ENCODE measurements around the gene EHD3. TPM values are rescaled to one million over a fixed set of nuclear protein-coding genes. Genes with fewer than 3 reads are reported as not detected.

EHD3 gene
- total and polyA plus RNA-seq, 2 of the 13 experiments (the other 11 are each of a cell fraction or from before 2014, with no cell fraction given): 0.20 to 0.69 TPM

GRCh38 chr2:31205186-31205585 lies 28.8 kb upstream of the EHD3 start (continued):
- TF ChIP-seq ZNF446 (CRISPR knock-in tag; IDR thresholded peaks at IDR 0.05) (no peak), ZBTB34 (CRISPR knock-in tag; IDR thresholded peaks at IDR 0.05) (no peak), ZNF510 (CRISPR knock-in tag; IDR thresholded peaks at IDR 0.05; ENCODE audit: low read depth) (no peak), KLF6 (CRISPR knock-in tag; IDR thresholded peaks at IDR 0.05) (no peak)

- in situ Hi-C loops (cut with HindIII; ENCODE audit: extremely low pct_ligation_motif_present, low pct_unique_long_range_greater_than_20kb) (no loop called here), intact Hi-C loops (cut with micrococcal nuclease; ENCODE audit: unreplicated experiment) (no loop called here)
- ATAC-seq: no peak
- Histone ChIP-seq H3K4me1 (ENCODE audit: insufficient read depth, low read length) (no peaks in the 10 kb centered on the region), H3K27me3 (ENCODE audit: control insufficient read depth in 1 of 2, insufficient read depth in 2 of 2, low read length in 2 of 2) (peaks cover 0 to 15% of the 10 kb centered on the region in 2 experiments; a peak in 2 of 5 replicates), H4K20me1 (ENCODE audit: insufficient read depth, low read length) (no peaks in the 10 kb centered on the region), H3K79me2 (ENCODE audit: insufficient read depth, low read length) (no peaks in the 10 kb centered on the region), H3K4me2 (ENCODE audit: low read depth, low read length) (no peak overlapping the region), H3K9me3 (ENCODE audit: low read length) (no peaks in the 10 kb centered on the region), H2AFZ (ENCODE audit: low read length) (no peak overlapping the region), H3K9ac (ENCODE audit: insufficient read depth, low read depth, low read length) (no peak overlapping the region), H3K27ac (ENCODE audit: extremely low read length, insufficient read depth, low read length) (no peak overlapping the region), H3K4me3 (replicated peaks in 1 of 3; ENCODE audit: insufficient read depth in 1 of 3, low read depth in 2 of 3, low read length in 3 of 3) (no peak overlapping the region), H3K36me3 (replicated peaks in 1 of 2; ENCODE audit: control insufficient read depth in 1 of 2, insufficient read depth in 2 of 2, low read length in 2 of 2) (no peaks in the 10 kb centered on the region)
- TF ChIP-seq ZNF430 (CRISPR knock-in tag; IDR thresholded peaks at IDR 0.05): no peak
- TF ChIP-seq JARID2 (CRISPR knock-in tag; IDR thresholded peaks at IDR 0.05; ENCODE audit: insufficient replicate concordance): no peak
- TF ChIP-seq, protein P1, sequence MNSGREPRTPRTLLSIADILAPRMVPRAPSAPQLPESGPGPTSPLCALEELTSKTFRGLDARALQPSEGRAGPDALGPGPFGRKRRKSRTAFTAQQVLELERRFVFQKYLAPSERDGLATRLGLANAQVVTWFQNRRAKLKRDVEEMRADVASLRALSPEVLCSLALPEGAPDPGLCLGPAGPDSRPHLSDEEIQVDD (CRISPR knock-in tag; IDR thresholded peaks at IDR 0.05; ENCODE audit: borderline replicate concordance): no peak
- no peak for TF ChIP-seq HNRNPK (IDR thresholded peaks at IDR 0.05; ENCODE audit: low read depth, low read length, poor library complexity, severe bottlenecking)
- no peak for TF ChIP-seq MED1 (CRISPR knock-in tag; IDR thresholded peaks at IDR 0.05)
- no peak for TF ChIP-seq IRF9 (CRISPR knock-in tag; IDR thresholded peaks at IDR 0.05; ENCODE audit: borderline replicate concordance)
- TF ChIP-seq ZNF773 (CRISPR knock-in tag; IDR thresholded peaks at IDR 0.05; ENCODE audit: borderline replicate concordance): no peak
- TF ChIP-seq, protein P2, sequence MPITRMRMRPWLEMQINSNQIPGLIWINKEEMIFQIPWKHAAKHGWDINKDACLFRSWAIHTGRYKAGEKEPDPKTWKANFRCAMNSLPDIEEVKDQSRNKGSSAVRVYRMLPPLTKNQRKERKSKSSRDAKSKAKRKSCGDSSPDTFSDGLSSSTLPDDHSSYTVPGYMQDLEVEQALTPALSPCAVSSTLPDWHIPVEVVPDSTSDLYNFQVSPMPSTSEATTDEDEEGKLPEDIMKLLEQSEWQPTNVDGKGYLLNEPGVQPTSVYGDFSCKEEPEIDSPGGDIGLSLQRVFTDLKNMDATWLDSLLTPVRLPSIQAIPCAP (CRISPR knock-in tag; IDR thresholded peaks at IDR 0.05; ENCODE audit: low read depth): no peak
- TF ChIP-seq ZNF326 (CRISPR knock-in tag; IDR thresholded peaks at IDR 0.05; ENCODE audit: borderline replicate concordance): no peak
- no peak for TF ChIP-seq ZNF296 (CRISPR knock-in tag; conservative IDR thresholded peaks at IDR 0.05)
- TF ChIP-seq ZMAT3 (CRISPR knock-in tag; conservative IDR thresholded peaks at IDR 0.05): no peak
- no peak for TF ChIP-seq HNRNPLL (IDR thresholded peaks at IDR 0.05; ENCODE audit: low read depth, low read length, poor library complexity, severe bottlenecking)
- no peak for TF ChIP-seq SP5 (CRISPR knock-in tag; IDR thresholded peaks at IDR 0.05; ENCODE audit: borderline replicate concordance, low read depth)
- no peak for TF ChIP-seq ZFP1 (CRISPR knock-in tag; IDR thresholded peaks at IDR 0.05)
- BruUV-seq (replicated peaks): no TSS peak
- no peak for DNase-seq (ENCODE audit: low spot score)
- ChIA-PET CTCF (ENCODE audit: low intra/inter-chr PET ratio, low total read pairs) (no interaction called here), POLR2A (no interaction called here)
- WGBS (ENCODE audit: low lambda C conversion rate): 5% methylated on average over 2 of the region's 3 CpGs
- no peak for FAIRE-seq
These were observed 28.3 kb upstream of the EHD3 start for GRCh38 chr2:31205613-31206012.

Data from HepG2 (cell line).